H1 (cell line): ENCODE results near the gene ITGB8. TPM values are rescaled to one million over a fixed set of nuclear protein-coding genes. Genes with fewer than 3 reads are reported as not detected.

Experiments
- GTF2F1 ChIP-seq: IDR thresholded peaks from 2 replicates; pipeline ENCODE4 v1.6.1; 2012; ENCODE audit warnings: low read depth, low read length, improper control_type of control experiment, borderline replicate concordance
- polyA plus RNA-seq, 7 experiments: library from polyadenylated mRNA; depleted of rRNA in 3 of 7; stranded (reverse) in 5 of 7; unstranded in 2 of 7; fragments of >200 nt in 5 of 7; fragments of 200-250 nt in 2 of 7; gene quantifications; 1 replicate in 5 of 7; 2 replicates in 1 of 7; 4 replicates in 1 of 7; pipeline versions ENCODE4 v1.2.1 to v1.2.3, GENCODE V29; 2011 to 2013; ENCODE audit warnings: missing spikeins in 2 of 7, mixed read lengths in 2 of 7
- total RNA-seq: library from RNA; stranded (reverse); fragmentation: NEBNext Ultra II Directional; extraction: Animal tissue kit (Norgen Biotek cat#: 25700); gene quantifications from 2 replicates; pipeline ENCODE4 v1.2.1, GENCODE V29; 2021

The ITGB8 gene
- total and polyA plus RNA-seq, 2 of the 8 experiments (the other 6 are each of a cell fraction or from before 2014, with no cell fraction given) = 1.2 to 3.6 TPM

DNA sequence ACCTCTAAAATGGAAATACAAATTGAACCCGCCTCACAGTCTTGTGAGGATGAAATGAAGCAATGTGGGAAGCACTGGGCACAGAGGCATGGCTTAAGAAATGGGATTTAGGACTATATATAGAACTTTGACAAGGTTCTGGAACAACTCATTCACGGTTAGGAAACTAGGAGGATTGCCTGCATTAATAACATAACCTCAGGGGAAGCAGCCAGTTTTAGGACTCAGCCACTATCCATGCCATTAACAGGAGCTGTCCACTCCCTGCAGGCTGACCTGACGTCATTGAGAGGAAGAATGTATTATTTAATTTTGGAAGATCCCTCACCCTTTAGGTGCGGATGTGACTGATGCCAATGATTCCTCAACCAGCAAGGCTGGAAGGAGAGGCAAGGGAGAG is 34.8 kb downstream of the ITGB8 start (continued):
- TF ChIP-seq GTF2F1 = no peak
